Activated T-helper 1 cell treated with anti-CD3 and anti-CD28 coated beads, Interleukin-12 subunit alpha, Interleukin-12 subunit beta, Interleukin-2, Interleukin-4 antibody, amounts not matched to agents 30 ng/mL and 10 ng/mL and 1 ng/mL, durations not matched to agents 14 hours and 24 hours and 36 hours (primary cell): ENCODE data around the gene KLHL4. TPM values are rescaled to one million over a fixed set of nuclear protein-coding genes. Genes with fewer than 3 reads are reported as not detected.
"Not testable (repeated sequence)": the region's sequence is repeated elsewhere in the genome, so short reads cannot be mapped to it uniquely, and the experiment has no call there.

Experiments used
- DNase-seq: peaks from one replicate; pipeline ENCODE4 v3.0.0; 2021; ENCODE audit warnings: low spot score
- H3K27ac Mint-ChIP-seq: one replicate; pipeline ENCODE4 v1.8.0; 2021; ENCODE audit warnings: mild to moderate bottlenecking, mixed read lengths
- H3K27me3 Mint-ChIP-seq: one replicate; pipeline ENCODE4 v1.8.0; 2022; ENCODE audit warnings: mild to moderate bottlenecking, moderate library complexity, mixed read lengths; ENCODE audit not compliant: insufficient read depth
- H3K36me3 Mint-ChIP-seq: one replicate; pipeline ENCODE4 v1.8.0; 2021; ENCODE audit warnings: low read depth, mixed read lengths
- H3K4me1 Mint-ChIP-seq: one replicate; pipeline ENCODE4 v1.8.0; 2021; ENCODE audit warnings: low read depth, mixed read lengths
- H3K4me3 Mint-ChIP-seq: one replicate; pipeline ENCODE4 v1.8.0; 2021; ENCODE audit warnings: mild to moderate bottlenecking, moderate library complexity, mixed read lengths
- H3K9me3 Mint-ChIP-seq: one replicate; pipeline ENCODE4 v1.8.0; 2021; ENCODE audit warnings: mixed read lengths
- intact Hi-C: fragments of 100-400 bp; cut with micrococcal nuclease; formaldehyde crosslinking; loops from one replicate; pipeline ENCODE4 v1.15.1; 2024
- total RNA-seq: library from RNA; stranded (reverse); gene quantifications from 2 replicates; pipeline ENCODE4 v1.2.3, GENCODE V29; 2022

Gene KLHL4
- total RNA-seq, 1 donor from 2014 or later: not detected

- H3K27ac Mint-ChIP-seq, H3K4me3 Mint-ChIP-seq, H3K36me3 Mint-ChIP-seq, H3K27me3 Mint-ChIP-seq, H3K4me1 Mint-ChIP-seq, H3K9me3 Mint-ChIP-seq, intact Hi-C loops, DNase-seq: not testable (repeated sequence)
Observed at GRCh38 chrX:87688113-87688748, 170.6 kb downstream of the KLHL4 start.

DNA sequence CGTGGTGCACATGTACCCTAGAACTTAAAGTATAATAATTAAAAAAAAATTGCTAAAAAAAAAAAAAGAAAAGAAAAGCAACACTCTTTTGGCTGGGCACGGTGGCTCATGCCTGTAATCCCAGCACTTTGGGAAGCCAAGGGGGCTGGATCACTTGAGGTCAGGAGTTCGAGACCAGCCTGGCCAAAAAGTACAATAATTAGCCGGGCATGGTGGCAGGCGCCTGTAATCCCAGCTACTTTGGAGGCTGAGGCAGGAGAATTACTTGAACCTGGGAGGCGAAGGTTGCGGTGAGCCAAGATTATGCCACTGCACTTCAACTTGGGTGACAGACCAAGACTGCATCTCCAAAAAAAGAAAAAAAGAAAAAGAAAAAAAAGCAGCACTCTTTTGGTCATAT is 171.6 kb downstream of the KLHL4 start:
- intact Hi-C loops, H3K4me1 Mint-ChIP-seq, H3K4me3 Mint-ChIP-seq, H3K9me3 Mint-ChIP-seq, H3K27ac Mint-ChIP-seq, DNase-seq, H3K27me3 Mint-ChIP-seq, H3K36me3 Mint-ChIP-seq: not testable (repeated sequence)

DNA sequence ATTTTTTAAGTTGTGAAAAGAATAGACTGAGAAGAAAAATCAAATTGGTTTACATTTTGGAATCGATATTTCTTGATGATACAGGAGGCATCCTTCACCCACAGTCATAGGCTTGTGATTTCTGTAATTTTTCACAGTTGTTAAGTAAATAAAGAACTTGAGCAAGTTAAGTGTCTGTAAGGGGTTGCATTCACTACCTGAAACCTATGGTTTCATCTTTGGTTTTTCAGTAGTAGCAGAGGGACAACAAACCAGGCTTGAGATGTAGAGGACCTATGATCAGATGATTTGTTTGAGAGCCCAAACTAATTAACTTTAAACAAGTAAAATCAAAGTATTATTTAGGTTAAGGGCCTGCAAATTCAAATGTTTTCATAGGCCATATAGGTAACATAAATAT is 175.6 kb downstream of the KLHL4 start:
- DNase-seq: no peak
- H3K9me3 Mint-ChIP-seq: no peaks in the 10 kb centered on the region
- H3K4me1 Mint-ChIP-seq: no peaks in the 10 kb centered on the region
- intact Hi-C loops: no loop called here
- no peaks in the 10 kb centered on the region for H3K27me3 Mint-ChIP-seq
- no peak overlapping the region for H3K4me3 Mint-ChIP-seq
- no peak overlapping the region for H3K27ac Mint-ChIP-seq
- no peaks in the 10 kb centered on the region for H3K36me3 Mint-ChIP-seq

- no peak for DNase-seq
- intact Hi-C loops: no loop called here
- Mint-ChIP-seq H3K27ac (no peak overlapping the region), H3K4me3 (no peak overlapping the region), H3K9me3 (no peaks in the 10 kb centered on the region), H3K4me1 (no peaks in the 10 kb centered on the region), H3K27me3 (no peaks in the 10 kb centered on the region), H3K36me3 (no peaks in the 10 kb centered on the region)
Observed at GRCh38 chrX:87697409-87697808, 179.8 kb downstream of the KLHL4 start.

DNA sequence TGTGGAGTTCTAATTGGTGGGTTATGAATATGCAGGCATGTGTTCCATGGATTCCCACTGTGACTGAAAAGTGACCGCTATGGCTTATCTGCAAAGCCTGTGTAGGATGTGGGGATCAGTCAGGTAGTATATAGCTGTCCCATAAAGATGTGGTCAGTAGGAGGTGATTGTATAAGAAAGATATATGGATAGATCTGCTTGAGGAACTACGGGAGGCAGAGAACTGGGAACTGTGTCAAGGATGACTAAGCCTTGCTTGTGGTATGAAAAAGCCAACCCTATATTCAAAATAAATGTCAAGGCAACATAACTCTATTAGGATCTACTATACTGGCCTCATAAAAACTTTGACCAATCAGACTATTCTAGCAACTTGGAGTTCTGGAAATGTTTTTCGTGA is 185.2 kb downstream of the KLHL4 start:
- intact Hi-C loops: no loop called here
- no peaks in the 10 kb centered on the region for H3K36me3 Mint-ChIP-seq
- no peaks in the 10 kb centered on the region for H3K9me3 Mint-ChIP-seq
- no peaks in the 10 kb centered on the region for H3K27me3 Mint-ChIP-seq
- no peak for DNase-seq
- no peak overlapping the region for H3K27ac Mint-ChIP-seq
- H3K4me1 Mint-ChIP-seq: no peaks in the 10 kb centered on the region
- H3K4me3 Mint-ChIP-seq: no peak overlapping the region

DNA sequence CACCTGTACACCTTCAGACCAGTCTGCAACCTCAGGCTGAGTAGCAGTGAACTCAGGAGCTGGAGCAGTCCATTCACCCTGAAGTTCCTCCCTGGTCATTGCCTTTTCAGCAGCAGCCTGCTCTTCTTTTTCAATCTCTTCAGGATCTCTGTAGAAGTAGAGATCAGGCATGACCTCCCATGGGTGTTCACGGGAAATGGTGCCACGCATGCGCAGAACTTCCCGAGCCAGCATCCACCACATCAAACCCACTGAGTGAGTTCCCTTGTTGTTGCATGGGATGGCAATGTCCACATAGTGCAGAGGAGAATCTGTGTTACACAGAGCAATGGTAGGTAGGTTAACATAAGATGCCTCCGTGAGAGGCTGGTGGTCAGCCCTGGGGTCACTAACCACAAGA is 185.9 kb downstream of the KLHL4 start:
- H3K9me3 Mint-ChIP-seq, DNase-seq, H3K27ac Mint-ChIP-seq, H3K4me3 Mint-ChIP-seq, H3K36me3 Mint-ChIP-seq, H3K4me1 Mint-ChIP-seq, intact Hi-C loops, H3K27me3 Mint-ChIP-seq: not testable (repeated sequence)

DNA sequence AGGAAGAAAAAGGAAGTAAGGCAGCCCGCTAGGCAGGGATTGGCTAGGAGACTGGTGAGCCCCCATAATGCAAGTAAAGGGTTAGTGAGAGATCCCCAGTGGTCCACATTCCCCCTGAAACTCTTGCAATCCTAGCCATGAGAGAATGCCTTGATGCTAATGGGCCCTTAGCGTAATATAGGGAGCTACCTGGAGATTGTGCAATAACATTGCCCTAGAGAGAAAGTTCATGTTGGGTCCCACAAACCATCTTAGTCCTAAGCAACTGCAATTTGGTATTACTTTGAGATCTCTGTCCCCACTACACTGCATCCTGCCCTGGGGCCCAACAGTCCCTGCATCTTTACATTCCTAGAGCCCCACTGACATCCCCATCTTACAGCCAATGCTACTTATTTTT is 188.5 kb downstream of the KLHL4 start:
- DNase-seq: no peak
- no peaks in the 10 kb centered on the region for H3K27me3 Mint-ChIP-seq
- H3K4me3 Mint-ChIP-seq: no peak overlapping the region
- intact Hi-C loops: no loop called here
- no peaks in the 10 kb centered on the region for H3K4me1 Mint-ChIP-seq
- H3K27ac Mint-ChIP-seq: no peak overlapping the region
- H3K9me3 Mint-ChIP-seq: peaks cover 6% of the 10 kb centered on the region
- no peaks in the 10 kb centered on the region for H3K36me3 Mint-ChIP-seq

- no peaks in the 10 kb centered on the region for H3K36me3 Mint-ChIP-seq
- DNase-seq: no peak
- peaks cover 6% of the 10 kb centered on the region for H3K9me3 Mint-ChIP-seq
- H3K4me3 Mint-ChIP-seq: no peak overlapping the region
- H3K27ac Mint-ChIP-seq: no peak overlapping the region
- intact Hi-C loops: no loop called here
- H3K4me1 Mint-ChIP-seq: no peaks in the 10 kb centered on the region
- no peaks in the 10 kb centered on the region for H3K27me3 Mint-ChIP-seq
Observed at GRCh38 chrX:87710580-87710979, 193.0 kb downstream of the KLHL4 start.
